Measurements from ENCODE around the gene PHAX.

DNA sequence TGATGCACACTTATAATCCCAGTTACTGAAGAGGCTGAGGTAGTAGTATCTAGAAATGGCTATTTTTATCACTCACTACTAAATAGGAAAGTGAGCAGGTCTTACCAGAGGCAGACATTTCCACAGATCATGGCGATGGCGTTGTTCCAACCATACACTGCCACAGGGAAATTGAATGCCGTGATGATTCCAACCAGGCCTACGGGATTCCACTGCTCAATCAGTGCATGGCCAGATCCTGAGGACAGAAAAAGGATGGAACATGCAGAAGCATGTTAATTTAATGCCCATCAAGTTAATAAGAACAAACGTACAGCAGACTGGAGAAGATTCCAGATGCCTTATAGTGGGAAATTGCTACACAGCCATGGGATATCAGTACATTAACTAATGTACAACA lies 23.8 kb upstream of the PHAX start:
- TF ChIP-seq, protein P1, sequence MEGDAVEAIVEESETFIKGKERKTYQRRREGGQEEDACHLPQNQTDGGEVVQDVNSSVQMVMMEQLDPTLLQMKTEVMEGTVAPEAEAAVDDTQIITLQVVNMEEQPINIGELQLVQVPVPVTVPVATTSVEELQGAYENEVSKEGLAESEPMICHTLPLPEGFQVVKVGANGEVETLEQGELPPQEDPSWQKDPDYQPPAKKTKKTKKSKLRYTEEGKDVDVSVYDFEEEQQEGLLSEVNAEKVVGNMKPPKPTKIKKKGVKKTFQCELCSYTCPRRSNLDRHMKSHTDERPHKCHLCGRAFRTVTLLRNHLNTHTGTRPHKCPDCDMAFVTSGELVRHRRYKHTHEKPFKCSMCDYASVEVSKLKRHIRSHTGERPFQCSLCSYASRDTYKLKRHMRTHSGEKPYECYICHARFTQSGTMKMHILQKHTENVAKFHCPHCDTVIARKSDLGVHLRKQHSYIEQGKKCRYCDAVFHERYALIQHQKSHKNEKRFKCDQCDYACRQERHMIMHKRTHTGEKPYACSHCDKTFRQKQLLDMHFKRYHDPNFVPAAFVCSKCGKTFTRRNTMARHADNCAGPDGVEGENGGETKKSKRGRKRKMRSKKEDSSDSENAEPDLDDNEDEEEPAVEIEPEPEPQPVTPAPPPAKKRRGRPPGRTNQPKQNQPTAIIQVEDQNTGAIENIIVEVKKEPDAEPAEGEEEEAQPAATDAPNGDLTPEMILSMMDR (IDR thresholded peaks at IDR 0.05; ENCODE audit: low read depth, low read length): no peak
- TF ChIP-seq EZH2phosphoT487 (IDR thresholded peaks at IDR 0.05; ENCODE audit: low read depth): no peak
